ENCODE data around the gene ISM2. TPM values are rescaled to one million over a fixed set of nuclear protein-coding genes. Genes with fewer than 3 reads are reported as not detected.

The ISM2 gene
- total and polyA plus RNA-seq, 9 of the 15 experiments (the other 6 are each of a cell fraction or from before 2014, with no cell fraction given), result 0.08 to 0.11 TPM; not detected in 7

GRCh38 chr14:77457522-77458248, 40.9 kb downstream of the ISM2 start, which contains the start of the genes AHSA1 and VIPAS39 (continued):
- TF ChIP-seq MNT (conservative IDR thresholded peaks at IDR 0.05), result peak; percentile 76
- TF ChIP-seq PYGO2 (tag; IDR thresholded peaks at IDR 0.05), result no peak
- no peak for TF ChIP-seq PHB2 (IDR thresholded peaks at IDR 0.05; ENCODE audit: low read depth)
- peak in 1 of 2 experiments; percentile 81; a peak in 1 of 4 replicates for TF ChIP-seq KDM4B (IDR thresholded peaks at IDR 0.05; ENCODE audit: borderline replicate concordance in 2 of 2, low read depth in 1 of 2)
- TF ChIP-seq ZZZ3 (IDR thresholded peaks at IDR 0.05), result no peak
- peak; percentile 91 for TF ChIP-seq ZEB2 (IDR thresholded peaks at IDR 0.05)
- no peak for TF ChIP-seq WHSC1 (IDR thresholded peaks at IDR 0.05; ENCODE audit: low read length)
- peak in 1 of 3 experiments; percentile 7; a peak in 1 of 6 replicates for TF ChIP-seq CTCF (IDR thresholded peaks at IDR 0.05 in 2 of 3, conservative IDR thresholded peaks at IDR 0.05 in 1 of 3; ENCODE audit: insufficient read depth in 2 of 3, low read depth in 1 of 3, low read length in 3 of 3)
- no peak for TF ChIP-seq RUNX1 (IDR thresholded peaks at IDR 0.05; ENCODE audit: low read depth)
- TF ChIP-seq ZC3H4 (CRISPR knock-in tag; IDR thresholded peaks at IDR 0.05; ENCODE audit: borderline replicate concordance), result no peak; the same call in 1 of the 2 replicates
- TF ChIP-seq FOXJ2 (tag; IDR thresholded peaks at IDR 0.05), result no peak
- no peak for TF ChIP-seq CREBBP (IDR thresholded peaks at IDR 0.05; ENCODE audit: low read depth, low read length)
- TF ChIP-seq NFYB (IDR thresholded peaks at IDR 0.05; ENCODE audit: extremely low read depth, insufficient read length), result no peak
- TF ChIP-seq ZNF57 (CRISPR knock-in tag; IDR thresholded peaks at IDR 0.05), result no peak
- no peak for TF ChIP-seq MYC (IDR thresholded peaks at IDR 0.05; ENCODE audit: low read depth, low read length)
- TF ChIP-seq MYC (CRISPR knock-in tag; IDR thresholded peaks at IDR 0.05; ENCODE audit: borderline replicate concordance, low read depth), result no peak
- no peak for TF ChIP-seq MEIS2 (IDR thresholded peaks at IDR 0.05; ENCODE audit: partially characterized antibody)
- no peak for TF ChIP-seq ZNF436 (CRISPR knock-in tag; IDR thresholded peaks at IDR 0.05)
- TF ChIP-seq XRCC3 (IDR thresholded peaks at IDR 0.05), result no peak
- no peak for TF ChIP-seq ZNF316 (IDR thresholded peaks at IDR 0.05)
- no peak for TF ChIP-seq SOX6 (IDR thresholded peaks at IDR 0.05)
- TF ChIP-seq SAP30 (IDR thresholded peaks at IDR 0.05; ENCODE audit: borderline replicate concordance, insufficient read depth, low read depth, low read length, poor library complexity, severe bottlenecking), result peak; percentile 30
- TF ChIP-seq ZNF830 (CRISPR knock-in tag; IDR thresholded peaks at IDR 0.05), result no peak
- no peak for TF ChIP-seq YY1 (IDR thresholded peaks at IDR 0.05; ENCODE audit: borderline replicate concordance in 1 of 3, control insufficient read depth in 1 of 3, extremely low read depth in 1 of 3, insufficient read depth in 3 of 3, insufficient read length in 1 of 3, insufficient replicate concordance in 2 of 3, low read depth in 1 of 3, low read length in 2 of 3)
- no peak for TF ChIP-seq HDAC3 (IDR thresholded peaks at IDR 0.05; ENCODE audit: borderline replicate concordance, partially characterized antibody)
- no peak for TF ChIP-seq RAD51 (IDR thresholded peaks at IDR 0.05; ENCODE audit: borderline replicate concordance, low read depth)
- no peak for TF ChIP-seq SMAD2 (IDR thresholded peaks at IDR 0.05; ENCODE audit: low read depth, low read length)
